ENCODE results near the gene MYO5A. TPM values are rescaled to one million over a fixed set of nuclear protein-coding genes. Genes with fewer than 3 reads are reported as not detected.

Gene MYO5A
- polyA plus RNA-seq, 1 donor (not counting 4 experiments of a cell fraction or from before 2014, with no cell fraction given): 53.8 TPM

DNA sequence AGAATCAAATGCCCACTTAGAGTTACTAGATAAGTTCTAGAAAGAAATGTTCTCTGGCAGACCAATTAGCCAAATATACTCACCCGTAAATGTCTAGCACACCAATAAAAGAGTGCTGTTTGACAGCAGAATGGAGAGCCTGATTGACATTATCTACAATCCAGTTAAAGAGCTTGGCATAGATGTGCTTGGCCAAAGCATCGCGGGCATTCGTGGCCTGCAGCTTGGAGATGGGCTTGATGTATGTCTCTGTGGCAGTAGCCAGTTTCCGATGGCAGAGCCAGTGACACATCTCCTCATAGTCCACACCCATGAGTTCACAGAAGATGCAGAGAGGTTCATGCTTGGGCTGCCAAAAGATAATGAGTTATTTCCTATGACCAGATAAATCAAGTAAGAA is 131.6 kb downstream of the MYO5A start:
- no peak for DNase-seq (ENCODE audit: low read depth, low spot score)
- TF ChIP-seq, protein P1, sequence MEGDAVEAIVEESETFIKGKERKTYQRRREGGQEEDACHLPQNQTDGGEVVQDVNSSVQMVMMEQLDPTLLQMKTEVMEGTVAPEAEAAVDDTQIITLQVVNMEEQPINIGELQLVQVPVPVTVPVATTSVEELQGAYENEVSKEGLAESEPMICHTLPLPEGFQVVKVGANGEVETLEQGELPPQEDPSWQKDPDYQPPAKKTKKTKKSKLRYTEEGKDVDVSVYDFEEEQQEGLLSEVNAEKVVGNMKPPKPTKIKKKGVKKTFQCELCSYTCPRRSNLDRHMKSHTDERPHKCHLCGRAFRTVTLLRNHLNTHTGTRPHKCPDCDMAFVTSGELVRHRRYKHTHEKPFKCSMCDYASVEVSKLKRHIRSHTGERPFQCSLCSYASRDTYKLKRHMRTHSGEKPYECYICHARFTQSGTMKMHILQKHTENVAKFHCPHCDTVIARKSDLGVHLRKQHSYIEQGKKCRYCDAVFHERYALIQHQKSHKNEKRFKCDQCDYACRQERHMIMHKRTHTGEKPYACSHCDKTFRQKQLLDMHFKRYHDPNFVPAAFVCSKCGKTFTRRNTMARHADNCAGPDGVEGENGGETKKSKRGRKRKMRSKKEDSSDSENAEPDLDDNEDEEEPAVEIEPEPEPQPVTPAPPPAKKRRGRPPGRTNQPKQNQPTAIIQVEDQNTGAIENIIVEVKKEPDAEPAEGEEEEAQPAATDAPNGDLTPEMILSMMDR (optimal IDR thresholded peaks at IDR 0.05 in 1 of 3, IDR thresholded peaks at IDR 0.05 in 1 of 3, conservative IDR thresholded peaks at IDR 0.05 in 1 of 3; ENCODE audit: extremely low read depth in 1 of 3, insufficient read depth in 2 of 3, low read length in 3 of 3): no peak
- TF ChIP-seq EZH2 (IDR thresholded peaks at IDR 0.05; ENCODE audit: low read length): no peak
- H3K4me3 ChIP-seq (ENCODE audit: control insufficient read depth in 2 of 3, extremely low read depth in 1 of 3, insufficient read depth in 2 of 3, low read depth in 1 of 3, low read length in 3 of 3): no peak overlapping the region
- H3K4me2 ChIP-seq (ENCODE audit: control insufficient read depth, extremely low read depth, insufficient read depth, low read depth, low read length): no peak overlapping the region
- H3K9me3 ChIP-seq (ENCODE audit: control insufficient read depth, low read depth, low read length): no peaks in the 10 kb centered on the region
- H3K4me1 ChIP-seq (ENCODE audit: control insufficient read depth, extremely low read depth, insufficient read depth, low read length): peaks cover 4% of the 10 kb centered on the region
- dilution Hi-C loops (cut with MboI; ENCODE audit: extremely low pct_ligation_motif_present, low sequenced_read_pairs): no loop called here
- no peaks in the 10 kb centered on the region for H4K20me1 ChIP-seq (ENCODE audit: control insufficient read depth, extremely low read depth, insufficient read depth, low read length)
- no peak for FAIRE-seq
- no peak overlapping the region for H2AFZ ChIP-seq (ENCODE audit: control insufficient read depth, low read length)
- peaks cover 2 to 3% of the 10 kb centered on the region in 2 experiments for H3K36me3 ChIP-seq (ENCODE audit: control insufficient read depth in 2 of 2, extremely low read depth in 1 of 2, insufficient read depth in 2 of 2, low read length in 2 of 2)
- no peak overlapping the region for H3K27ac ChIP-seq (ENCODE audit: control insufficient read depth, insufficient read depth, low read length)
- H3K27me3 ChIP-seq (ENCODE audit: control insufficient read depth, extremely low read depth, insufficient read depth, low read length): no peaks in the 10 kb centered on the region
- H3K79me2 ChIP-seq (ENCODE audit: control insufficient read depth, insufficient read depth, low read length): no peaks in the 10 kb centered on the region
- no peak overlapping the region for H3K9ac ChIP-seq (ENCODE audit: control insufficient read depth, extremely low read depth, insufficient read depth, low read length)
- no peaks in the 10 kb centered on the region for H3K9me1 ChIP-seq (ENCODE audit: control insufficient read depth, extremely low read depth, insufficient read depth, low read length)

DNA sequence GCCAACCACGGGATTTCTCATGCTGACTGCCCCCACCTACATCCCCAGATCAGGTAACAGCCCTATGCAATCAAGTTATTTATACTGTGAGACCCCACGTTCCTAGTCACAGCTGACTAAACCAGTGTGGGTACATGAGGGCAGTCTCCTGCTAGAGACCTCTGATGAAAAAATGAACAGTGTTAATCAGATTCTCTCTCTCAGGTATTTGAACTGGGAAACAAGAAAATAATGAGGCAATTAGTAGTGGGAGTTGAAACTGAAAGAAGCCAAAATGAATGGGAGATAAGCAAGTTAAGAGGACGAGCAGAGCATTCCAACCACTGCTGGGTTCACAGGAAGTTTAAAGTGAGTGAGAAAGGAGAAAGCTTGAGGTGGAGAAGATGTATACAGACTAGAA is 134.6 kb downstream of the MYO5A start:
- Histone ChIP-seq H3K4me3 (ENCODE audit: control insufficient read depth in 2 of 3, extremely low read depth in 1 of 3, insufficient read depth in 2 of 3, low read depth in 1 of 3, low read length in 3 of 3) (no peak overlapping the region), H3K9me1 (ENCODE audit: control insufficient read depth, extremely low read depth, insufficient read depth, low read length) (no peaks in the 10 kb centered on the region), H3K36me3 (ENCODE audit: control insufficient read depth in 2 of 2, extremely low read depth in 1 of 2, insufficient read depth in 2 of 2, low read length in 2 of 2) (peaks cover 1 to 3% of the 10 kb centered on the region in 2 experiments), H3K79me2 (ENCODE audit: control insufficient read depth, insufficient read depth, low read length) (no peaks in the 10 kb centered on the region), H3K27me3 (ENCODE audit: control insufficient read depth, extremely low read depth, insufficient read depth, low read length) (no peaks in the 10 kb centered on the region), H3K4me2 (ENCODE audit: control insufficient read depth, extremely low read depth, insufficient read depth, low read depth, low read length) (no peak overlapping the region), H3K4me1 (ENCODE audit: control insufficient read depth, extremely low read depth, insufficient read depth, low read length) (peaks cover 4% of the 10 kb centered on the region), H2AFZ (ENCODE audit: control insufficient read depth, low read length) (no peak overlapping the region), H3K27ac (ENCODE audit: control insufficient read depth, insufficient read depth, low read length) (no peak overlapping the region), H4K20me1 (ENCODE audit: control insufficient read depth, extremely low read depth, insufficient read depth, low read length) (no peaks in the 10 kb centered on the region), H3K9me3 (ENCODE audit: control insufficient read depth, low read depth, low read length) (no peaks in the 10 kb centered on the region), H3K9ac (ENCODE audit: control insufficient read depth, extremely low read depth, insufficient read depth, low read length) (no peak overlapping the region)
- FAIRE-seq: no peak
- dilution Hi-C loops (cut with MboI; ENCODE audit: extremely low pct_ligation_motif_present, low sequenced_read_pairs): no loop called here
- no peak for TF ChIP-seq EZH2 (IDR thresholded peaks at IDR 0.05; ENCODE audit: low read length)
- TF ChIP-seq, protein P1 (optimal IDR thresholded peaks at IDR 0.05 in 1 of 3, IDR thresholded peaks at IDR 0.05 in 1 of 3, conservative IDR thresholded peaks at IDR 0.05 in 1 of 3; ENCODE audit: extremely low read depth in 1 of 3, insufficient read depth in 2 of 3, low read length in 3 of 3): no peak
- no peak for DNase-seq (ENCODE audit: low read depth, low spot score)
